Measurements from ENCODE around the gene ARPC1B. TPM values are rescaled to one million over a fixed set of nuclear protein-coding genes. Genes with fewer than 3 reads are reported as not detected.
"Not testable (repeated sequence)": the region's sequence is repeated elsewhere in the genome, so short reads cannot be mapped to it uniquely, and the experiment has no call there.

The ARPC1B gene
- total and polyA plus RNA-seq, 9 of the 15 experiments (the other 6 are each of a cell fraction or from before 2014, with no cell fraction given) = 6.7 to 357 (median 211) TPM

DNA sequence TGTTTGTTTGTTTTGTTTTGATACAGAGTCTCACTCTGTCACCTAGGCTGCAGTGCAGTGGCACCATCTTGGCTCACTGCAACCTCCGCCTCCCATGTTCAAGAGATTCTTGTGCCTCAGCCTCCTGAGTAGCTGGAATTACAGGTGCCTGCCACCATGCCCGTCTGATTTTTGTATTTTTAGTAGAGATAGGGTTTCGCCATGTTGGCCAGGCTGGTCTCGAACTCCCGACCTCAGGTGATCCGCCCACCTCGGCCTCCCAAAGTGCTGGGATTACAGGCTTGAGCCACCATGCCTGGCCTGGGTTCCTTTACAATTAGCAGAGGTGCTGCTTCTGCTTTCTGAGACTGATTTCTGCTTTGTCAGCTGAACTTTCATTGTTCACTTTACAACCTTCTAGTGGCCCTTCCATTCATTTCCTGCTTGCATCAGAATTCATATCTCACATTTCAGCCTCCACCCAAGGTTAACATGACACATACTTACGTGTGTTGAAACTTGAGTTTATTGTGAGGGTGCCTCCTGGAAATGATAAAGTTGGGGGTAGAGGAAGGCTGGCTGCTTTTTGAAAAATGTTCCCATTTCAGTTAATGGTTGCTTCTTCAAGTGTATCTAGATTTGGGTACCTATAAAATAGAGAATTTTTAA, 44.1 kb upstream of the ARPC1B start (continued):
- TF ChIP-seq, protein P1, sequence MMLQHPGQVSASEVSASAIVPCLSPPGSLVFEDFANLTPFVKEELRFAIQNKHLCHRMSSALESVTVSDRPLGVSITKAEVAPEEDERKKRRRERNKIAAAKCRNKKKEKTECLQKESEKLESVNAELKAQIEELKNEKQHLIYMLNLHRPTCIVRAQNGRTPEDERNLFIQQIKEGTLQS (IDR thresholded peaks at IDR 0.05) = peak; percentile 93
- TF ChIP-seq, protein P1 (CRISPR knock-in tag; conservative IDR thresholded peaks at IDR 0.05) = not testable (repeated sequence)
- TF ChIP-seq MEF2D (tag; conservative IDR thresholded peaks at IDR 0.05; ENCODE audit: low read depth) (peak; percentile 75), GATAD2A (IDR thresholded peaks at IDR 0.05) (0 out of 2 replicates have a peak, but pooled peaks have one; percentile 75), ATF1 (tag; IDR thresholded peaks at IDR 0.05) (peak; percentile 78), HDGF (IDR thresholded peaks at IDR 0.05) (peak; percentile 95; the same call in 1 of the 2 replicates), CXXC5 (CRISPR knock-in tag; IDR thresholded peaks at IDR 0.05) (peak; percentile 39; the same call in 1 of the 2 replicates), TCF3 (CRISPR knock-in tag; IDR thresholded peaks at IDR 0.05) (peak; percentile 70), HLTF (IDR thresholded peaks at IDR 0.05) (peak; percentile 95), BCOR (IDR thresholded peaks at IDR 0.05) (peak; percentile 93), TBP (optimal IDR thresholded peaks at IDR 0.05; ENCODE audit: low read depth, low read length) (peak; percentile 96), ZNF24 (IDR thresholded peaks at IDR 0.05) (peak; percentile 70), ARID1B (IDR thresholded peaks at IDR 0.05) (peak; percentile 89), JUND (IDR thresholded peaks at IDR 0.05; ENCODE audit: borderline replicate concordance, low read depth, low read length) (peak; percentile 86), JUND (tag; IDR thresholded peaks at IDR 0.05; ENCODE audit: borderline replicate concordance, low read depth, low read length) (peak; percentile 62; the same call in 1 of the 3 replicates), MTA2 (IDR thresholded peaks at IDR 0.05; ENCODE audit: low read depth) (peak; percentile 39; the same call in 1 of the 2 replicates)
- TF ChIP-seq ATF1 (CRISPR knock-in tag; IDR thresholded peaks at IDR 0.05) = not testable (repeated sequence)
- TF ChIP-seq, protein P2, sequence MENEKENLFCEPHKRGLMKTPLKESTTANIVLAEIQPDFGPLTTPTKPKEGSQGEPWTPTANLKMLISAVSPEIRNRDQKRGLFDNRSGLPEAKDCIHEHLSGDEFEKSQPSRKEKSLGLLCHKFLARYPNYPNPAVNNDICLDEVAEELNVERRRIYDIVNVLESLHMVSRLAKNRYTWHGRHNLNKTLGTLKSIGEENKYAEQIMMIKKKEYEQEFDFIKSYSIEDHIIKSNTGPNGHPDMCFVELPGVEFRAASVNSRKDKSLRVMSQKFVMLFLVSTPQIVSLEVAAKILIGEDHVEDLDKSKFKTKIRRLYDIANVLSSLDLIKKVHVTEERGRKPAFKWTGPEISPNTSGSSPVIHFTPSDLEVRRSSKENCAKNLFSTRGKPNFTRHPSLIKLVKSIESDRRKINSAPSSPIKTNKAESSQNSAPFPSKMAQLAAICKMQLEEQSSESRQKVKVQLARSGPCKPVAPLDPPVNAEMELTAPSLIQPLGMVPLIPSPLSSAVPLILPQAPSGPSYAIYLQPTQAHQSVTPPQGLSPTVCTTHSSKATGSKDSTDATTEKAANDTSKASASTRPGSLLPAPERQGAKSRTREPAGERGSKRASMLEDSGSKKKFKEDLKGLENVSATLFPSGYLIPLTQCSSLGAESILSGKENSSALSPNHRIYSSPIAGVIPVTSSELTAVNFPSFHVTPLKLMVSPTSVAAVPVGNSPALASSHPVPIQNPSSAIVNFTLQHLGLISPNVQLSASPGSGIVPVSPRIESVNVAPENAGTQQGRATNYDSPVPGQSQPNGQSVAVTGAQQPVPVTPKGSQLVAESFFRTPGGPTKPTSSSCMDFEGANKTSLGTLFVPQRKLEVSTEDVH (IDR thresholded peaks at IDR 0.05; ENCODE audit: low read depth, partially characterized antibody) = peak; percentile 50
- TF ChIP-seq, protein P3, sequence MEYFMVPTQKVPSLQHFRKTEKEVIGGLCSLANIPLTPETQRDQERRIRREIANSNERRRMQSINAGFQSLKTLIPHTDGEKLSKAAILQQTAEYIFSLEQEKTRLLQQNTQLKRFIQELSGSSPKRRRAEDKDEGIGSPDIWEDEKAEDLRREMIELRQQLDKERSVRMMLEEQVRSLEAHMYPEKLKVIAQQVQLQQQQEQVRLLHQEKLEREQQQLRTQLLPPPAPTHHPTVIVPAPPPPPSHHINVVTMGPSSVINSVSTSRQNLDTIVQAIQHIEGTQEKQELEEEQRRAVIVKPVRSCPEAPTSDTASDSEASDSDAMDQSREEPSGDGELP (CRISPR knock-in tag; IDR thresholded peaks at IDR 0.05; ENCODE audit: borderline replicate concordance) = peak; percentile 83
- TF ChIP-seq, protein P4, sequence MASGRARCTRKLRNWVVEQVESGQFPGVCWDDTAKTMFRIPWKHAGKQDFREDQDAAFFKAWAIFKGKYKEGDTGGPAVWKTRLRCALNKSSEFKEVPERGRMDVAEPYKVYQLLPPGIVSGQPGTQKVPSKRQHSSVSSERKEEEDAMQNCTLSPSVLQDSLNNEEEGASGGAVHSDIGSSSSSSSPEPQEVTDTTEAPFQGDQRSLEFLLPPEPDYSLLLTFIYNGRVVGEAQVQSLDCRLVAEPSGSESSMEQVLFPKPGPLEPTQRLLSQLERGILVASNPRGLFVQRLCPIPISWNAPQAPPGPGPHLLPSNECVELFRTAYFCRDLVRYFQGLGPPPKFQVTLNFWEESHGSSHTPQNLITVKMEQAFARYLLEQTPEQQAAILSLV (tag; IDR thresholded peaks at IDR 0.05) = peak; percentile 80
- TF ChIP-seq, protein P5, sequence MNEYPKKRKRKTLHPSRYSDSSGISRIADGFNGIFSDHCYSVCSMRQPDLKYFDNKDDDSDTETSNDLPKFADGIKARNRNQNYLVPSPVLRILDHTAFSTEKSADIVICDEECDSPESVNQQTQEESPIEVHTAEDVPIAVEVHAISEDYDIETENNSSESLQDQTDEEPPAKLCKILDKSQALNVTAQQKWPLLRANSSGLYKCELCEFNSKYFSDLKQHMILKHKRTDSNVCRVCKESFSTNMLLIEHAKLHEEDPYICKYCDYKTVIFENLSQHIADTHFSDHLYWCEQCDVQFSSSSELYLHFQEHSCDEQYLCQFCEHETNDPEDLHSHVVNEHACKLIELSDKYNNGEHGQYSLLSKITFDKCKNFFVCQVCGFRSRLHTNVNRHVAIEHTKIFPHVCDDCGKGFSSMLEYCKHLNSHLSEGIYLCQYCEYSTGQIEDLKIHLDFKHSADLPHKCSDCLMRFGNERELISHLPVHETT (CRISPR knock-in tag; conservative IDR thresholded peaks at IDR 0.05 in 1 of 2, IDR thresholded peaks at IDR 0.05 in 1 of 2) = peak in 1 of 2 experiments; percentile 33; a peak in 1 of 4 replicates
- TF ChIP-seq, protein P6, sequence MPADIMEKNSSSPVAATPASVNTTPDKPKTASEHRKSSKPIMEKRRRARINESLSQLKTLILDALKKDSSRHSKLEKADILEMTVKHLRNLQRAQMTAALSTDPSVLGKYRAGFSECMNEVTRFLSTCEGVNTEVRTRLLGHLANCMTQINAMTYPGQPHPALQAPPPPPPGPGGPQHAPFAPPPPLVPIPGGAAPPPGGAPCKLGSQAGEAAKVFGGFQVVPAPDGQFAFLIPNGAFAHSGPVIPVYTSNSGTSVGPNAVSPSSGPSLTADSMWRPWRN (IDR thresholded peaks at IDR 0.05; ENCODE audit: low read depth) = peak; percentile 41; the same call in 1 of the 2 replicates

All from K562 (cell line).